Left lung (tissue), 10 donors: Measurements from ENCODE around the gene PIN1. TPM values are rescaled to one million over a fixed set of nuclear protein-coding genes. Genes with fewer than 3 reads are reported as not detected.

ENCODE experiments used
- ATAC-seq: fragments of 200-7000 bp; cut with Tn5 transposase; one replicate; pipeline ENCODE4 v1.9.1; 2020; ENCODE audit warnings: moderate library complexity
- DNase-seq, 4 donors: peaks; one replicate each; pipeline ENCODE4 v3.0.0-alpha.2; 2013 to 2020
- H3K27ac ChIP-seq, 2 donors: fragments of 200-600 bp; sonication (generic) in 1 of 2; one replicate each; pipeline versions ENCODE4 v1.5.0 to v1.8.0; 2020 to 2021
- H3K27me3 ChIP-seq, 2 donors: fragments of 200-600 bp; sonication (generic) in 1 of 2; one replicate each; pipeline versions ENCODE4 v1.5.0 to v1.8.0; 2020 to 2021
- H3K36me3 ChIP-seq, 2 donors: fragments of 200-600 bp; sonication (generic) in 1 of 2; one replicate each; pipeline versions ENCODE4 v1.5.0 to v1.8.0; 2020 to 2021
- H3K4me1 ChIP-seq, 2 donors: fragments of 200-600 bp; one replicate each; pipeline ENCODE4 v1.8.0; 2021
- H3K4me3 ChIP-seq, 2 donors: fragments of 200-600 bp; sonication (generic) in 1 of 2; one replicate each; pipeline versions ENCODE4 v1.5.0 to v1.8.0; 2020 to 2021; ENCODE audit warnings: mild to moderate bottlenecking in 1 of 2
- H3K9me3 ChIP-seq, 2 donors: fragments of 200-600 bp; sonication (generic) in 1 of 2; one replicate each; pipeline versions ENCODE4 v1.5.0 to v1.8.0; 2020 to 2021
- CTCF ChIP-seq, 2 donors: fragments of 200-600 bp; sonication (generic) in 1 of 2; IDR thresholded peaks; one replicate each; pipeline versions ENCODE4 v1.5.0 to v1.8.0; 2021; ENCODE audit warnings: antibody characterized with exemption in 2 of 2
- intact Hi-C, 2 donors: fragments of 100-400 bp; cut with DNase I; formaldehyde crosslinking; loops; one replicate each; pipeline versions ENCODE4 v1.11.2 to v1.14.2; 2022
- polyA plus RNA-seq, 6 donors: library from polyadenylated mRNA; unstranded; fragments of 120-200 nt; gene quantifications; one replicate each; pipeline ENCODE4 v1.2.1, GENCODE V29; 2013; ENCODE audit not compliant: insufficient read length in 6 of 6
- total RNA-seq, 2 donors: library from RNA; stranded (reverse); fragmentation: NEBNext Ultra II Directional; extraction: Animal tissue kit (Norgen Biotek cat#: 25700); gene quantifications; one replicate each; pipeline ENCODE4 v1.2.1, GENCODE V29; 2021
- donor health status: DM: no; HTN: yes; CAD: no.
- donor health status: DM: no; HTN: no; CAD: no.

PIN1 gene
- total and polyA plus RNA-seq, 8 donors, result 43.1 to 67.2 (median 56.6) TPM

GRCh38 chr19:9799162-9799561 is 36.0 kb upstream of the PIN1 start:
- no peaks in the 10 kb centered on the region for H3K9me3 ChIP-seq
- intact Hi-C loops, result loop anchor here in 1 of 2 donors (10.0 kb wide), 1 partner anchor 484 kb away; no protein-coding TSS in a partner anchor
- H3K27ac ChIP-seq, result no peak overlapping the region
- TF ChIP-seq CTCF (IDR thresholded peaks at IDR 0.05), result no peak
- H3K27me3 ChIP-seq, result no peaks in the 10 kb centered on the region
- H3K4me1 ChIP-seq, result peaks cover 0 to 9% of the 10 kb centered on the region in 2 donors
- no peaks in the 10 kb centered on the region for H3K36me3 ChIP-seq
- no peak for ATAC-seq
- no peak overlapping the region for H3K4me3 ChIP-seq
- DNase-seq, result no peak

- no peak overlapping the region for H3K27ac ChIP-seq
- peaks cover 0 to 18% of the 10 kb centered on the region in 2 donors for H3K36me3 ChIP-seq
- no peaks in the 10 kb centered on the region for H3K4me1 ChIP-seq
- no peaks in the 10 kb centered on the region for H3K27me3 ChIP-seq
- DNase-seq (no peak), ATAC-seq (no peak)
- H3K4me3 ChIP-seq, result no peak overlapping the region
- no peak for TF ChIP-seq CTCF (IDR thresholded peaks at IDR 0.05)
- no peaks in the 10 kb centered on the region for H3K9me3 ChIP-seq
- intact Hi-C loops, result no loop called here
Measured at GRCh38 chr19:9801976-9802375, 33.1 kb upstream of the PIN1 start.

GRCh38 chr19:9806803-9807202 is 28.3 kb upstream of the PIN1 start:
- DNase-seq (no peak), ATAC-seq (no peak)
- Histone ChIP-seq H3K27ac (no peak overlapping the region), H3K4me3 (no peak overlapping the region), H3K9me3 (no peaks in the 10 kb centered on the region), H3K36me3 (peaks cover 0 to 65% of the 10 kb centered on the region in 2 donors), H3K4me1 (no peaks in the 10 kb centered on the region), H3K27me3 (no peaks in the 10 kb centered on the region)
- no peak for TF ChIP-seq CTCF (IDR thresholded peaks at IDR 0.05)
- intact Hi-C loops, result no loop called here

- no peak for DNase-seq
- H3K27me3 ChIP-seq, result no peaks in the 10 kb centered on the region
- ATAC-seq, result no peak
- no peak overlapping the region for H3K27ac ChIP-seq
- H3K4me3 ChIP-seq, result no peak overlapping the region
- intact Hi-C loops, result no loop called here
- H3K4me1 ChIP-seq, result no peaks in the 10 kb centered on the region
- H3K36me3 ChIP-seq, result peaks cover 0 to 82% of the 10 kb centered on the region in 2 donors
- H3K9me3 ChIP-seq, result no peaks in the 10 kb centered on the region
- TF ChIP-seq CTCF (IDR thresholded peaks at IDR 0.05), result no peak
Measured at GRCh38 chr19:9808855-9809824, 26.0 kb upstream of the PIN1 start.

- peaks cover 0 to 84% of the 10 kb centered on the region in 2 donors for H3K36me3 ChIP-seq
- peaks cover 0 to 7% of the 10 kb centered on the region in 2 donors for H3K9me3 ChIP-seq
- no peak for TF ChIP-seq CTCF (IDR thresholded peaks at IDR 0.05)
- H3K27me3 ChIP-seq, result no peaks in the 10 kb centered on the region
- H3K27ac ChIP-seq, result no peak overlapping the region
- ATAC-seq, result no peak
- no peaks in the 10 kb centered on the region for H3K4me1 ChIP-seq
- H3K4me3 ChIP-seq, result no peak overlapping the region
- intact Hi-C loops, result no loop called here
- no peak for DNase-seq
Measured at GRCh38 chr19:9811139-9811538, 24.0 kb upstream of the PIN1 start.
